Measurements from ENCODE around the gene SPECC1L.

DNA sequence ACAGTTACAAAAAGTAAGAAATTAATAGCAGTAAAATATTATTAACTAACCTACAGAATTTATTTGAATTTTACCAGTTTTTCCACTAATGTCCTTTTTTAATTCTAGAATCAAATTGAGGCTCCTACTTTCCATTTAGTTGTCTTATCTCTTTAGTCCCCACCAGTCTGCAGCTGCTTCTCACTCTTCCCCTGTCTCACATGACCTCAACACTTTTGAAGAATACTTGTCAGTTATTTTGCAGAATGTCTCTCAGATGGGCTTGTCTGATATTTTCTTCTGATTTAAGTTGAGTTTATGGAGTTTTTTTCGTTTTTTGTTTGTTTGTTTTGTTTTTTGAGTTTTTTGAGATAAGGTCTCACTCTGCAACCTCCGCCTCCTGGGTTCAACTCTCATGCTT is 82.5 kb downstream of the SPECC1L start:
- TF ChIP-seq, protein P1, sequence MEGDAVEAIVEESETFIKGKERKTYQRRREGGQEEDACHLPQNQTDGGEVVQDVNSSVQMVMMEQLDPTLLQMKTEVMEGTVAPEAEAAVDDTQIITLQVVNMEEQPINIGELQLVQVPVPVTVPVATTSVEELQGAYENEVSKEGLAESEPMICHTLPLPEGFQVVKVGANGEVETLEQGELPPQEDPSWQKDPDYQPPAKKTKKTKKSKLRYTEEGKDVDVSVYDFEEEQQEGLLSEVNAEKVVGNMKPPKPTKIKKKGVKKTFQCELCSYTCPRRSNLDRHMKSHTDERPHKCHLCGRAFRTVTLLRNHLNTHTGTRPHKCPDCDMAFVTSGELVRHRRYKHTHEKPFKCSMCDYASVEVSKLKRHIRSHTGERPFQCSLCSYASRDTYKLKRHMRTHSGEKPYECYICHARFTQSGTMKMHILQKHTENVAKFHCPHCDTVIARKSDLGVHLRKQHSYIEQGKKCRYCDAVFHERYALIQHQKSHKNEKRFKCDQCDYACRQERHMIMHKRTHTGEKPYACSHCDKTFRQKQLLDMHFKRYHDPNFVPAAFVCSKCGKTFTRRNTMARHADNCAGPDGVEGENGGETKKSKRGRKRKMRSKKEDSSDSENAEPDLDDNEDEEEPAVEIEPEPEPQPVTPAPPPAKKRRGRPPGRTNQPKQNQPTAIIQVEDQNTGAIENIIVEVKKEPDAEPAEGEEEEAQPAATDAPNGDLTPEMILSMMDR (conservative IDR thresholded peaks at IDR 0.05; ENCODE audit: low read depth, low read length), result no peak
- TF ChIP-seq EZH2 (IDR thresholded peaks at IDR 0.05; ENCODE audit: low read length, unreplicated experiment), result no peak
- TF ChIP-seq EZH2phosphoT487 (IDR thresholded peaks at IDR 0.05; ENCODE audit: borderline replicate concordance, low read length), result no peak

Measured in PC-3 (cell line).